Nephron (organoid): Measurements from ENCODE around the gene GPR26.

Experiments used
- H3K27ac Mint-ChIP-seq, 3 experiments: 2 replicates each; pipeline ENCODE4 v1.8.0; 2020; ENCODE audit warnings: mixed read lengths in 3 of 3, mild to moderate bottlenecking in 2 of 3, moderate library complexity in 1 of 3
- H3K27me3 Mint-ChIP-seq: 2 replicates; pipeline ENCODE4 v1.8.0; 2021; ENCODE audit warnings: low read depth, mild to moderate bottlenecking, moderate library complexity, mixed read lengths
- H3K36me3 Mint-ChIP-seq: 2 replicates; pipeline ENCODE4 v1.8.0; 2020; ENCODE audit warnings: low read depth, mixed read lengths
- H3K4me1 Mint-ChIP-seq: 2 replicates; pipeline ENCODE4 v1.8.0; 2020; ENCODE audit warnings: mixed read lengths
- H3K4me3 Mint-ChIP-seq, 3 experiments: 2 replicates each; pipeline ENCODE4 v1.8.0; 2020; ENCODE audit warnings: mild to moderate bottlenecking in 3 of 3, mixed read lengths in 3 of 3, moderate library complexity in 2 of 3
- H3K9me3 Mint-ChIP-seq: 2 replicates; pipeline ENCODE4 v1.8.0; 2020; ENCODE audit warnings: mixed read lengths
- TF ChIP-seq, protein P1 (sequence below), 3 experiments: fragments of 200-600 bp; sonication (generic); IDR thresholded peaks; one replicate each; pipeline ENCODE4 v1.5.0; 2021; ENCODE audit warnings: antibody characterized with exemption in 3 of 3; ENCODE audit not compliant: unreplicated experiment in 3 of 3

GPR26 gene

GRCh38 chr10:123741711-123742110 is 75.6 kb downstream of the GPR26 start:
- peaks cover 5% of the 10 kb centered on the region for H3K4me1 Mint-ChIP-seq
- TF ChIP-seq, protein P1, sequence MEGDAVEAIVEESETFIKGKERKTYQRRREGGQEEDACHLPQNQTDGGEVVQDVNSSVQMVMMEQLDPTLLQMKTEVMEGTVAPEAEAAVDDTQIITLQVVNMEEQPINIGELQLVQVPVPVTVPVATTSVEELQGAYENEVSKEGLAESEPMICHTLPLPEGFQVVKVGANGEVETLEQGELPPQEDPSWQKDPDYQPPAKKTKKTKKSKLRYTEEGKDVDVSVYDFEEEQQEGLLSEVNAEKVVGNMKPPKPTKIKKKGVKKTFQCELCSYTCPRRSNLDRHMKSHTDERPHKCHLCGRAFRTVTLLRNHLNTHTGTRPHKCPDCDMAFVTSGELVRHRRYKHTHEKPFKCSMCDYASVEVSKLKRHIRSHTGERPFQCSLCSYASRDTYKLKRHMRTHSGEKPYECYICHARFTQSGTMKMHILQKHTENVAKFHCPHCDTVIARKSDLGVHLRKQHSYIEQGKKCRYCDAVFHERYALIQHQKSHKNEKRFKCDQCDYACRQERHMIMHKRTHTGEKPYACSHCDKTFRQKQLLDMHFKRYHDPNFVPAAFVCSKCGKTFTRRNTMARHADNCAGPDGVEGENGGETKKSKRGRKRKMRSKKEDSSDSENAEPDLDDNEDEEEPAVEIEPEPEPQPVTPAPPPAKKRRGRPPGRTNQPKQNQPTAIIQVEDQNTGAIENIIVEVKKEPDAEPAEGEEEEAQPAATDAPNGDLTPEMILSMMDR (IDR thresholded peaks at IDR 0.05; ENCODE audit: unreplicated experiment in 3 of 3): no peak
- H3K27ac Mint-ChIP-seq: no peak overlapping the region
- H3K4me3 Mint-ChIP-seq: no peak overlapping the region
- no peaks in the 10 kb centered on the region for H3K9me3 Mint-ChIP-seq
- H3K36me3 Mint-ChIP-seq: no peaks in the 10 kb centered on the region
- H3K27me3 Mint-ChIP-seq: peaks cover 63% of the 10 kb centered on the region

GRCh38 chr10:123742751-123743440 is 76.7 kb downstream of the GPR26 start:
- H3K4me3 Mint-ChIP-seq: no peak overlapping the region

DNA sequence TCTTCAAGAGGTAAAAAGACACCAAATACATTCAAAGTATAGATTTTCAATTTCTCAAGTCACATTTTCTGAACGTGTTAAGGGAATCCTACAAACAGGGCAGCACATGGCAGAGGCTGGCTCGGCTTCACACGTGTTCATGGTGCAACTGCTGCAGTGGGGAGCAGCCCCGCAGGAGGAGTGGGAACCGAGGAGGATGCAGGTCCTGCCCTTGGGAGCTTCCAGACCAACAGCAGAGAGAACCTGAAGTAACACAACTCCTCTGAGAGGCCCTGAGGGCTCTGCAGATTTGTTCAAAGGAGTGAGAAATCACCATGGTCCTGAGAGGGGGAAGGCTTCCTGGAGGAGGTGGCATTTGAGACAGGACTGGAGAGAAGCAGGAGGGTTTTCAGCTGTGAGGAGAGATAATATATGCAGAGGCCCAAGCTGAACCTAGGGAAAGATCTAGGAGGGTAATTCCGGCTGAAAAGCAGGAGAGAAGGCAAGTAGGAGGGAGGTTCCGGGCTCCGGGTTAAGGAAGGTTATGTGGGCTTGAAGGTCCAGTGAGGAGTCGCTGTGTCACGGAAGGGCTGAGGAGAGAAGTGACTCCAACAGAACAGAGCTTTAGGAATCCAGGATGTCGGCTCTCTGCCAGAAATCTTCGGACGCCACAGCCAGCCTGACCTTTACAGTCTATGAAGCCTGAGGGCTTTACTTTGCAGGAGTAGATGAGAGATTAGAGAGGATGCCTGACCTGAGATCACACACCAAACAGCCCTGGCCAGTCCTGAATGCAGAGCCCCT is 77.5 kb downstream of the GPR26 start:
- TF ChIP-seq, protein P1 (IDR thresholded peaks at IDR 0.05; ENCODE audit: unreplicated experiment in 3 of 3): no peak
- H3K4me3 Mint-ChIP-seq: no peak overlapping the region
- no peak overlapping the region for H3K27ac Mint-ChIP-seq
- H3K27me3 Mint-ChIP-seq: peaks cover 68% of the 10 kb centered on the region
- peaks cover 7% of the 10 kb centered on the region for H3K4me1 Mint-ChIP-seq
- H3K9me3 Mint-ChIP-seq: no peaks in the 10 kb centered on the region
- H3K36me3 Mint-ChIP-seq: no peaks in the 10 kb centered on the region

More at GRCh38 chr10:123742751-123743440, 76.7 kb downstream of the GPR26 start:
- Mint-ChIP-seq H3K36me3 (no peaks in the 10 kb centered on the region), H3K27ac (no peak overlapping the region), H3K9me3 (no peaks in the 10 kb centered on the region), H3K4me1 (peaks cover 7% of the 10 kb centered on the region), H3K27me3 (peaks cover 66% of the 10 kb centered on the region)
- TF ChIP-seq, protein P1 (IDR thresholded peaks at IDR 0.05; ENCODE audit: unreplicated experiment in 3 of 3): no peak

DNA sequence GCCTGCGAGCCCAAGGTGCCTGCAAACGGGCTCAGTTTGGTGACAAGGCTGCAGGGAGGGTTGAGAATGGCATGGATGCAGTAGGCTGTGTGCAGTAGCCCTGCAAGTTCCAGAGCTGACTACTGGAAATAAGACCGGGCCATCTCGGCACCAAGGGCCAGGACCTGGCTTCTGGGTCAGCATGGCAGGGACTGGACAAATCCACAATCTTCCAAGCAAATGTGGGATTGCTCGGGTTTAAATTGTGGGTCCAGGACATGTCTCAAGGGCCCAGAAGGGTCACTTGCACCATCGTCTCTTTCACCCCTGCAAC is 78.0 kb downstream of the GPR26 start:
- Mint-ChIP-seq H3K27me3 (peaks cover 68% of the 10 kb centered on the region), H3K36me3 (no peaks in the 10 kb centered on the region), H3K4me3 (no peak overlapping the region)

More for the DNA sequence above, 78.0 kb downstream of the GPR26 start:
- Mint-ChIP-seq H3K4me1 (peaks cover 7% of the 10 kb centered on the region), H3K9me3 (no peaks in the 10 kb centered on the region), H3K27ac (no peak overlapping the region)
- TF ChIP-seq, protein P1 (IDR thresholded peaks at IDR 0.05; ENCODE audit: unreplicated experiment in 3 of 3): no peak
